Adipocyte (in vitro differentiated cells): ENCODE results near the gene HTR4.
A peak's percentile ranks its signal among the peaks of the same experiment; 100 is the strongest.
"Not testable (repeated sequence)": the region's sequence is repeated elsewhere in the genome, so short reads cannot be mapped to it uniquely, and the experiment has no call there.

ENCODE experiments used
- DNase-seq: peaks from one replicate; pipeline ENCODE4 v3.0.0-alpha.2; 2015; ENCODE audit warnings: low read depth
- H3K27me3 ChIP-seq: replicated peaks from 2 replicates; pipeline ENCODE4 v1.7.0; 2013; ENCODE audit warnings: mild to moderate bottlenecking, low read length, moderate library complexity; ENCODE audit not compliant: control insufficient read depth, insufficient read depth
- H3K36me3 ChIP-seq: 2 replicates; pipeline ENCODE4 v1.7.0; 2013; ENCODE audit warnings: low read length, mild to moderate bottlenecking, moderate library complexity; ENCODE audit not compliant: control insufficient read depth, insufficient read depth, severe bottlenecking
- H3K4me1 ChIP-seq: 2 replicates; pipeline ENCODE4 v1.7.0; 2013; ENCODE audit warnings: mild to moderate bottlenecking, low read length, moderate library complexity; ENCODE audit not compliant: control insufficient read depth, insufficient read depth
- H3K4me3 ChIP-seq: 2 replicates; pipeline ENCODE4 v1.7.0; 2013; ENCODE audit warnings: mild to moderate bottlenecking, low read length, moderate library complexity
- H3K9ac ChIP-seq: 2 replicates; pipeline ENCODE4 v1.7.0; 2013; ENCODE audit warnings: mild to moderate bottlenecking, low read length, moderate library complexity
- H3K9me3 ChIP-seq: 2 replicates; pipeline ENCODE4 v1.7.0; 2013; ENCODE audit warnings: mild to moderate bottlenecking, low read length, moderate library complexity; ENCODE audit not compliant: control insufficient read depth

Gene HTR4

GRCh38 chr5:148686660-148687059 is 32.3 kb upstream of the HTR4 start:
- H3K9ac ChIP-seq: no peak overlapping the region
- H3K27me3 ChIP-seq: peaks cover 13% of the 10 kb centered on the region

DNA sequence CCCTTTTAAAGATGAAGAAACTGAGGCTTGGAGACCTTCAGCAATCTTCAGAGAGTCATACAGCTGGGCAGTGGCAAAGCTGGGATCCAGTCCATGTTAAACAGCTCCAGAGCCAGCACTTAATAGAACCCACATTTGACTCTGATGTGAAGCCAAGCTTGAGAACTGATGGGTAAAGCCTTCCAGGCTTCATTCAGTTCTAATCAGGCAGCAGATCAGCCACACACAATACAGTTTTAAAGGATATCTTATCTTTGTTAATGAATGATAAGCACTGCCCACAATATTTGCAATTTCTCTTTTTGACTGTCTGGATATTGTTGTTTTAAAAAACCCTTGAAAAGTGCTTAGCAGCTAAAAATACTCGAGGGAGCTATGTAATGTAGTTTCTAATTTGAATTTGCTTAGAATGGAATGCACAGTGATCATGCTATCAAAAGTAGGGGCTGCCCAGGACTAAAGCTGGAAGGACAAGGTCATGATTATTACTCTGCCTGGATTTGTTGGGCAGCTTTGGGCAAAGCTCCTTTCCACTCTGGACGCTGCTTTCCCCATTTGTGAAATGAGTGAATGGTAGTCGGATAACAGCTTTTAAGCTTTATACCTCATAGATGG is 31.3 kb upstream of the HTR4 start:
- Histone ChIP-seq H3K4me3 (no peak overlapping the region), H3K9ac (no peak overlapping the region), H3K27me3 (peaks cover 13% of the 10 kb centered on the region), H3K9me3 (peaks cover 3% of the 10 kb centered on the region), H3K36me3 (no peaks in the 10 kb centered on the region), H3K4me1 (no peaks in the 10 kb centered on the region)
- peak; percentile 22 for DNase-seq

More at GRCh38 chr5:148686660-148687059, 32.3 kb upstream of the HTR4 start:
- Histone ChIP-seq H3K36me3 (no peaks in the 10 kb centered on the region), H3K4me1 (no peaks in the 10 kb centered on the region), H3K9me3 (peaks cover 3% of the 10 kb centered on the region), H3K4me3 (no peak overlapping the region)
- DNase-seq: no peak

DNA sequence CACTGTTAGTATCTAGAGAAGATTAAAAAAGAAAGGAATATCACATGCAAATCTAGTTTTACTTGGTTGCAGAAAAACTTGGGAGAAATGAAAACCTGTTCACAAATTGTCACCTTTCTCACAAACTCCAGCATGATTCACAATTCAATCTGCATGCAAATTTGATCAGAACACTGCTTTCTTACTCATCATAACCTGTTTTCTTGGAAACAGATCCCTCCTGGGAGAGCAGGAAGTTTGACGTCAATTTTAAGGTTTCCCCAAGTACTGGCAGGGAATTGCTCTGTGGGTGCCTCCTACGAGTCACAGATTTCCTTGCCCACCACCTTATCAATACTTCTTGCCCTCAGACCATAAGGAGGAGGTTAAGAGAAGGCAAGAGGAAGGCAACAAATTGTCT is 30.2 kb upstream of the HTR4 start:
- no peak overlapping the region for H3K4me3 ChIP-seq
- peaks cover 13% of the 10 kb centered on the region for H3K27me3 ChIP-seq
- DNase-seq: no peak
- no peaks in the 10 kb centered on the region for H3K4me1 ChIP-seq
- no peaks in the 10 kb centered on the region for H3K36me3 ChIP-seq
- peaks cover 3% of the 10 kb centered on the region for H3K9me3 ChIP-seq
- no peak overlapping the region for H3K9ac ChIP-seq

GRCh38 chr5:148683651-148684050 is 29.3 kb upstream of the HTR4 start:
- no peaks in the 10 kb centered on the region for H3K36me3 ChIP-seq
- H3K9me3 ChIP-seq: no peaks in the 10 kb centered on the region
- no peak for DNase-seq
- H3K4me3 ChIP-seq: no peak overlapping the region
- no peak overlapping the region for H3K9ac ChIP-seq
- H3K27me3 ChIP-seq: peaks cover 13% of the 10 kb centered on the region
- H3K4me1 ChIP-seq: no peaks in the 10 kb centered on the region

- DNase-seq: no peak
- Histone ChIP-seq H3K27me3 (peaks cover 19% of the 10 kb centered on the region), H3K9me3 (no peaks in the 10 kb centered on the region), H3K9ac (no peak overlapping the region), H3K4me1 (no peaks in the 10 kb centered on the region), H3K4me3 (no peak overlapping the region), H3K36me3 (no peaks in the 10 kb centered on the region)
Measured at GRCh38 chr5:148682058-148683026, 28.0 kb upstream of the HTR4 start.

DNA sequence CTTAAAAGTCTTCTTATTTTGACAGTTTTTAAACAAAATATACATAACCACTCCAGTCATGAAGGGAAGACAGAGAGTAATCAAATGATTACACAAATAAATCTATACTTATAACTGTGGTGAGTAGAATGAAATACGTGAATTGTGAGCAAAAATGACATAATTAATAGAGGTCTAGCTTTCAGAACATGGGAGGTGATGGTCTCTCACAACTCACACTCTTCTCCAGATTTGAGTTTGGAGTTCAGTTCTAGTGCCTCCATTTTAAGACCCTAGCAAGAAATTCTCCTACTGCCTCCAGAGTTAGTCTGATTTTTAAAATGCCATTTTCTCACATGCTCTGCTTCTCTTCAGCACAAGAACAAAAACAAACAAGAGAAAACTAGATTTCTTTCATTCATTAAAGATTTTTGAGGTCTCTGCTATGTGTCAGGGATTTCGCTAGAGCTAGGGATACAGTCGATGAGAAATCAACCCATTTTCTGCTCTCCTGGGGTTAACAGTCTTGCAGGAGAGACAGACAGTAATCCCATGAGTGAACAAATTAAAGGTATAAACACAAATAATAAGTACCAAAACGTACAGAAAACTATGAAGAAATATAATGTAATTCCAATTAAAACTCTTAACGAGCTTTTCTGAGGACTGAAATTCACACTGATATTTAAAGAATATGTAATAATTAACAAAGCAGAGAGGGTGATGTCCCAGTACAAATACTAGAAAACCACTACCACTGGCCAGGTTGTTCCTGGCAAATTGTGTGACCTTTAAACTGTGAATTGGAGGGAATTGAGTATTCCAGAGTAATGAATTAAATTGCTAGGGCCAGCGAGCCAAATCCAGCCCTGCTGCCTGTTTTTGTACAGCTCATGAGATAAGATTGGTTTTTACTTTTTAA is 27.1 kb upstream of the HTR4 start:
- Histone ChIP-seq H3K4me3 (no peak overlapping the region), H3K27me3 (peaks cover 20% of the 10 kb centered on the region), H3K9me3 (no peaks in the 10 kb centered on the region), H3K36me3 (no peaks in the 10 kb centered on the region), H3K4me1 (no peaks in the 10 kb centered on the region), H3K9ac (no peak overlapping the region)
- DNase-seq: no peak

DNA sequence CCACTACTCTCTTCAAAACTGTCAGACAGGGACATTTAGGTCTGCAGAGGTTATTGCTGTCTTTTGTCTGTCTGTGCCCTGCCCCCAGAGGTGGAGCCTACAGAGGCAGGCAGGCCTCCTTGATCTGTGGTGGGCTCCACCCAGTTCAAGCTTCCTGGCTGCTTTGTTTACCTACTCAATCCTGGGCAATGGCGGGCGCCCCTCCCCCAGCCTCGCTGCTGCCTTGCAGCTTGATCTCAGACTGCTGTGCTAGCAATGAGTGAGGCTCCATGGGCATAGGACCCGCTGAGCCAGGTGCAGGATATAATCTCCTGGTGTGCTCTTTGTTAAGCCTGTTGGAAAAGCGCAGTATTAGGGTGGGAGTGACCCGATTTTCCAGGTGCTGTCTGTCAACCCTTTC is 19.4 kb upstream of the HTR4 start:
- H3K36me3 ChIP-seq, DNase-seq, H3K9ac ChIP-seq, H3K27me3 ChIP-seq, H3K4me3 ChIP-seq, H3K9me3 ChIP-seq, H3K4me1 ChIP-seq: not testable (repeated sequence)

DNA sequence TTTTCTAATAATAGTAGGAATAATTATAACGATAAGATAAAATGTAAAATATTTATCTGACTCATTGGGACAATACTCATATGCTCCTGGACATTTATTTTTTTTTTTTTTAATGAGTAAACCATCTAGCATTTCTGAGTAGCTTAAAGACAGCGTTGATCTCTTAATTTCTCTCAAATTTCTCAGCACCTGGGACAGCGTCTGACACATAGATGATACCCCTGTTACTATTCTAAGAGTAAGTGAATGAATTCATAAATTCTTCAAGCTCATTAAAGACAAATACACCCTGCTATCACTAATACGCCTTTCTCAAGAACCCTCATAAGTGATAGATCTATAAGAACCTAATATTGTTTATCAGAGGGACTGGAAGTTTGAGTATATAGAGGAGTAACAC is 12.0 kb upstream of the HTR4 start:
- Histone ChIP-seq H3K4me3 (no peak overlapping the region), H3K36me3 (no peaks in the 10 kb centered on the region), H3K27me3 (peaks cover 13% of the 10 kb centered on the region), H3K9me3 (no peaks in the 10 kb centered on the region), H3K4me1 (no peaks in the 10 kb centered on the region), H3K9ac (no peak overlapping the region)
- DNase-seq: peak; percentile 2

- Histone ChIP-seq H3K9me3 (no peaks in the 10 kb centered on the region), H3K27me3 (peaks cover 19% of the 10 kb centered on the region), H3K4me3 (no peak overlapping the region)
Measured at GRCh38 chr5:148665431-148665830, 11.1 kb upstream of the HTR4 start.

GRCh38 chr5:148663509-148663908 is 9.2 kb upstream of the HTR4 start:
- H3K4me1 ChIP-seq: no peaks in the 10 kb centered on the region
- DNase-seq: no peak
- H3K4me3 ChIP-seq: no peak overlapping the region
- H3K27me3 ChIP-seq: peaks cover 29% of the 10 kb centered on the region
- no peaks in the 10 kb centered on the region for H3K36me3 ChIP-seq
- H3K9me3 ChIP-seq: no peaks in the 10 kb centered on the region
- H3K9ac ChIP-seq: no peak overlapping the region

More at GRCh38 chr5:148665431-148665830, 11.1 kb upstream of the HTR4 start:
- H3K36me3 ChIP-seq: no peaks in the 10 kb centered on the region
- no peak overlapping the region for H3K9ac ChIP-seq
- DNase-seq: no peak
- no peaks in the 10 kb centered on the region for H3K4me1 ChIP-seq

GRCh38 chr5:148660346-148660660 is 6.0 kb upstream of the HTR4 start:
- Histone ChIP-seq H3K4me1 (no peaks in the 10 kb centered on the region), H3K36me3 (no peaks in the 10 kb centered on the region), H3K9me3 (no peaks in the 10 kb centered on the region), H3K4me3 (no peak overlapping the region), H3K27me3 (peaks cover 49% of the 10 kb centered on the region), H3K9ac (no peak overlapping the region)
- DNase-seq: no peak
